ENCODE measurements around the gene IL10. TPM values are rescaled to one million over a fixed set of nuclear protein-coding genes. Genes with fewer than 3 reads are reported as not detected.

IL10 gene
- total RNA-seq: not detected in 2 replicates

DNA sequence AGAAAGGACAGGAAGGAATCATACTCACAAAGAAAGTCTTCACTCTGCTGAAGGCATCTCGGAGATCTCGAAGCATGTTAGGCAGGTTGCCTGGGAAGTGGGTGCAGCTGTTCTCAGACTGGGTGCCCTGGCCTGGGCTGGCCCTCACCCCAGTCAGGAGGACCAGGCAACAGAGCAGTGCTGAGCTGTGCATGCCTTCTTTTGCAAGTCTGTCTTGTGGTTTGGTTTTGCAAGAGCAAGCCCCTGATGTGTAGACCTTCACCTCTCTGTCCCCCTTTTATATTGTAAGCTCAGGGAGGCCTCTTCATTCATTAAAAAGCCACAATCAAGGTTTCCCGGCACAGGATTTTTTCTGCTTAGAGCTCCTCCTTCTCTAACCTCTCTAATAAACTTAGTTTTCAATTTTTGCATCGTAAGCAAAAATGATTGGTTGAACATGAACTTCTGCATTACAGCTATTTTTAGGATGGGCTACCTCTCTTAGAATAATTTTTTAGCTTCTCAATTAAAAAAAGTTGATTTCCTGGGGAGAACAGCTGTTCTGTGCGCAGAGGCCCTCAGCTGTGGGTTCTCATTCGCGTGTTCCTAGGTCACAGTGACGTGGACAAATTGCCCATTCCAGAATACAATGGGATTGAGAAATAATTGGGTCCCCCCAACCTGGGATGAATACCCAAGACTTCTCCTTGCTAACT lies at the start of gene IL10:
TSS of gene IL10 (minus strand) at position 252 of the 695 bp plus-strand sequence. CDS start at position 193, 59 bp downstream.
- no peak for DNase-seq (ENCODE audit: extremely low read depth, low read depth, low spot score)

DNA sequence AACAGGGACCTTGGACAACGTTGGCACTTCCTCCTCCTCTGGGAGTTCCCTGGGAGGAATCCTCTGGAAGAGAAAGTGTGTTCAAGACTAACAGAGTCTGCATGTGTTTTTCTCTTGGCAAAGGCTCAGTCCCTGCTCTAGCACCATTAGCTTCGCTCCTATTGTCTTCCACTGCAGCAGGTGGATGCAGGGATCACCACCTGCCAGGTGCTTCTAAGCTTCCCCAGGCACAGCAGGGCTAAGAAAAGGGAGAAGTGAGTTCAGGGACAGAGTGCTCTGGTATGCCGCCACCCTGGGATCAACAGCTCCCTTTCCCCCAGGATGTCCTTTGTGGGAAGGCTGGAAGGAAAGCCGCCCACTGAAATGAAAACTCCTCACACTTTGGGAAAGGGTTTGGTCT lies 49.2 kb upstream of the IL10 start:
- no peak for DNase-seq (ENCODE audit: extremely low read depth, low read depth, low spot score)

GRCh38 chr1:206816390-206817287 lies 44.3 kb upstream of the IL10 start:
- no peak for DNase-seq (ENCODE audit: extremely low read depth, low read depth, low spot score)

DNA sequence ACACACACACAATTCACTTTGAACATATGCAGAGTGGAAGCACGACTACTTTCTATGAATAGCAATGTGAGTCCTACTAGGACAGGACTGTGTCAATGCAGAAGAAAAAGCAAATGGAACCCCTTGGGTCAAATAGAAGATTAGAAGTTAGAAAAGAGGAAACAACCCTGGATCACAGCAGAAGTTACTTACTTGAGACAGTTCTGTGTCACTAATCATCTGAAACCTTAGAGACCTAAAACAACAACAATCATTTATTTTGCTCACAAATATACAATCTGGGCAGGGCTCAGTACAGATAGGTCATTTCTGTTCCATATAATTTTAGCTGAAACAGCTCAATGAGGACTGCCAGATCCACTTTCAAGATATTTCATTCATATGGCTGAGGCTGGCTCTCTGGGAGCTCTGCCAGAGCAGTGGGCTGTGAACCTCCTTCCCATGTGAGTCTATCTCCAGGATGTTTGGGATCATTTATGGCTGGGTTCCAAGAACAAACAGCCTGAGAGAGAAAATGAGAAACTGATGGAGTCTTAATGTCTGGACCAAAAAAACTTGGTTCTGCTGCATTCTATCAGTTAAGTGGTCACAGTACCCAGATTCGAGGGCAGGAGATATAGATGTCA lies 42.5 kb upstream of the IL10 start:
- DNase-seq (ENCODE audit: extremely low read depth, low read depth, low spot score): no peak

DNA sequence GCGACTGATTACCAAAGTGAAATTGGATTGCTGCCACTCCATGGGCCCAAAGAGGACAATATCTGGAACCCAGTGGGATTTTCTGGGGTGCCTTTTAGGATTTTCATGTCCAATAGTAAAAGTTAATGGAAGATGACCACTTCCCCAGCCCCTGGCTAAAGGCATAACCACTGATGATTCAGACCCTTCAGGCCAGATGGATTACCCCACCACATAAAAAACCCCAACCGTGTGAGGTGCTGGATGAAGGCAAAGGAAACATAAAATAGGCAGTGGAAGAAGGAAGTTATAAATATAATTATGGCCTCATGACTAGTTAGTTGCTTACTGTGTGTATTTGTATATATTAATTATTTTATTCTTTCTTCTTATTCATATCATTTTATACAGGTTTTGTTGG lies 40.2 kb upstream of the IL10 start:
- DNase-seq (ENCODE audit: extremely low read depth, low read depth, low spot score): no peak

DNA sequence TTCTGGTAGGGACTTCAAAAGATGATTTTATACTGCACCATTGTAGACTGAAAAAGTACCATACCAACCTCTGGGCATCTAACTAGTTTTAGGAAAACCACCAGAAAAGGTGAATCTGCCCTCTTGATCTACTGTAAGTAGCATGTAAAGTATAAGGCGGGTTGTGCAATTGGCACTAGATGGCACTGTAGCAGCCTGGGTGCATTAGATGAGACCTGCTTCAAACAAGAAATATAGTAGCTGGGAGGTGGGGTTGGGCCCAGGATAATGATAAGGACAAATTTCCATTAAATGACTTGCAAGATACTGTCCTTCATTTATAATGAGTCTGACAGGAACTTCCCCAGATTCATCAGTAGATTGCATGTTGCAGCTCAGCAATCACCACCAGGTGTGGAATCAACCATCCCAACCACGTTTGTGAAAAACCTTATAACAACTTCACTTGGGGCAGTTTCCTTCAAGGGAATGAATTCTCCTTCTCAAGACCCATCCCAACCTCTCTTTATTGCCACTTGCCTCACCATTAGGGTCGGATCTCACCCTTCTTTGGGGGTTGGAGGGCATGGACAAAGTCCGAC lies 37.3 kb upstream of the IL10 start:
- no peak for DNase-seq (ENCODE audit: extremely low read depth, low read depth, low spot score)

DNA sequence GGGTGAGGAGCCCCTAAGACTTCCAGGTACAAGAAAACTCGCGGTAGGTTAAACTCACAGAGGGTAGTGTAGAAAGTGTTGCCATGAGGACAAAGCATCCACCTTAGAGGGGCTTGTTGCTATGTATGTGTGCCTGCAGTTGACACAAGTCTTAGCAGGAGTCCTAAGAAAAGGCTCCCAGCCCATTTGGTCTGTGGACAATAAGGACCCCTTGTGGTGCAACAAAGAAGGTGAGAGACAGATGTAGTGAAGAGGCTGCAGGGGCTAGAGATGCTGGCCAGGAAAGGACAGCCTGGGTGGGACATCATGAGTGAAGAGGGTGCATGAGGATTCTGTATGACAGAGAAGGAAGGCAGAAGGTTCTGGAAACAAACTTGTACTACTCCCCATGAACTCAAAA lies 36.3 kb upstream of the IL10 start:
- DNase-seq (ENCODE audit: extremely low read depth, low read depth, low spot score): no peak

GRCh38 chr1:206805357-206805756 lies 33.1 kb upstream of the IL10 start:
- DNase-seq (ENCODE audit: extremely low read depth, low read depth, low spot score): no peak

- no peak for DNase-seq (ENCODE audit: extremely low read depth, low read depth, low spot score)
Observed at GRCh38 chr1:206804156-206804737, 32.0 kb upstream of the IL10 start.

DNA sequence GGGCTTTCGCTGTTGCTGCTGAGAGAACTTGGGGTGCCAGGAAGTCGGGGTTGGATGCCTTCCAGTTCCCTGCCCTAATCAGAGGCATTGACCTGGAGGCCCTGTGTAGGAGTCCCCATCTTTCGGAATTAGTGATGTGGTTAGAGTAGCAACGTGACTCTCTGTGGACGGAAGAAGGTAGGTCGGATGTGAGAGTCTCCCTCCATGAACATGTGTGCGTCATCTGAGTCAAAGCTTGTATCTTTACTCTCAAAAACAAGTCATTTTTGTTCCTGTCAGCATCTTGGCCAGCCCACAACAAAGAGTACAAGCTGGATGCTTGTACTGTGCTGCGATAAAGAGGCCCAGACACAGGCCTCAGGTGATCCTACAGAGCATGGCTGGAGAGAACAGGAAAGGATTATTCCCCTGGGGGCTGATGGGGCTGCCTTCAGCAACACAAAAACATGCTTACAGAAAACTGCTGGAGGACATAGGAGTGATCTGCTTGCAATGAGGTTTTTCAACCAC lies 31.0 kb upstream of the IL10 start:
- no peak for DNase-seq (ENCODE audit: extremely low read depth, low read depth, low spot score)

DNA sequence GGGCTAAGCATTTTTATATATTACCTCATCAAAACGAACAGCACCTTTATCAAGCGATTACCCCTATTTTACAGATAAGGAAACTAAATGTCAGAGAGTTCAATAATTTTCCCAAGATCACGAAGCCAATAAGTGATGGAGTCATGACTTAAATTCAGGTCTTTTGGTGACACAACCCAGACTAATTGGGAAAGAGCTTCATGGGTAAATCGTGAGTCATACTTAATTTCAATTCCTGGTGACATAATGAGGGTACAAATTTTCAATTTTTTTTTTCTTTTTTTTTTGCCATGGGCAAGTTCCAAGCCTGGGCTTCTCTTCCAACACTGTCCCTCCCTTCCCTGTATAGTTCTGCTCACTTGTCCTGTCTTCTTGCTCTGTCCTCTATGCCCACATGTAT lies 30.1 kb upstream of the IL10 start:
- no peak for DNase-seq (ENCODE audit: extremely low read depth, low read depth, low spot score)

- no peak for DNase-seq (ENCODE audit: extremely low read depth, low read depth, low spot score)
Observed at GRCh38 chr1:206801467-206801866, 29.2 kb upstream of the IL10 start.

DNA sequence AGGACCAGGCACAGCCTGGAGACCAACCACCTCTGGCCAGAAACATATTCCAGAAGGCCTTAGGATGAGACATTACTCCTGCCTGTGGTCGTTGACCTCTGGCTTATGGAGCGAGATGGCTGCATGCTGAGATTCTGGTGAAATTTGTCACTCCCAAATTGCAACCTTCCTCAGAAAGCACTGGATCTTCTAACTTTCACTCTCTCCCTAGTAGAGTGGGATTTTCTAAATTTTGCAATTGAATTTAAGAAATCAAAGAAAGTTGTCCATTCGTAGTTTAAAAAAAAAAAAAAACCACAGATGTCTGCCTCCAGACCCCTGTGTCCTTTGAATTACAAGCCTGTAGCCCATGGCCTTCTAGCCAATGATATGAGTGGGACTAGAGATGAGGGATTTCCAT lies 28.6 kb upstream of the IL10 start:
- no peak for DNase-seq (ENCODE audit: extremely low read depth, low read depth, low spot score)

DNA sequence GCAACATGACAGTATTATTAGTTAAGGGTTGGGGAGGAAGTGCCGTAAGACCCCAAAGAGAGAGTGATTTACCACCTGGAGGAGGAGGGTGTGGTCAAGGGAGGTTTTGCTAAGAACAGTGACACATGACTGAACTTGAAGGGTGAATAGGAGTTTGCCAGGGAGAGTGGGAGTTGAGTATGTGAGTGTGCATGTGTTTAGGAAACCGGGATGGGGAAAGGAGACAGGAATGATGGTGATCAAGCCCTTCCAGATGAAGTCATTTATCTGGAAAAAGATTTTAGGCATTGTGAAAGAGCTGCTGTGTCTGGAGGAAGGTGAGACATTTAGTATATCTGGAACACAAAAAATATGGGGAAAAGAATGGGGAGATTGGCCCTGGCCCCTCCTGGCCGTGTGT lies 28.1 kb upstream of the IL10 start:
- no peak for DNase-seq (ENCODE audit: extremely low read depth, low read depth, low spot score)

DNA sequence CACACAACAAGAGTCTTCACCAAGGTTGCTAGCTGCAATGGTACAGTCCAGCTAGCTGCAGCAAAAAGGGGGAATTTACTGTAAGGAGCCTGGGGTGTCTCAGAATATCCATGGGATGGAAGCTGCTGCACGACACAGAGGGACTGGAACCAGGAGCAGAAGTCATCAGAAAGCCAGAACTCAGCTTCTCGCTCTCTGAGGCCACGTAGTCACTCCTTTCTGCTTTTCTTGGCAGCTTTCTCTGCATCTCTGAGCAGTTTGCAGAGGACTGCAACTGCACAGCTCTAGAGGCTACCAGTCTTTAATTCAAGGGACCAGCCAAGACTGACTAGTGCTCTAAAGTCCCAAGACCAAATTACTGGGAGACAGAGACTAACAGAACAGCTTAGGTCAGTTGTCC lies 27.0 kb upstream of the IL10 start:
- no peak for DNase-seq (ENCODE audit: extremely low read depth, low read depth, low spot score)

- no peak for DNase-seq (ENCODE audit: extremely low read depth, low read depth, low spot score)
Observed at GRCh38 chr1:206798384-206798996, 26.2 kb upstream of the IL10 start.

GRCh38 chr1:206797534-206798383 lies 25.5 kb upstream of the IL10 start:
- DNase-seq (ENCODE audit: extremely low read depth, low read depth, low spot score): no peak

DNA sequence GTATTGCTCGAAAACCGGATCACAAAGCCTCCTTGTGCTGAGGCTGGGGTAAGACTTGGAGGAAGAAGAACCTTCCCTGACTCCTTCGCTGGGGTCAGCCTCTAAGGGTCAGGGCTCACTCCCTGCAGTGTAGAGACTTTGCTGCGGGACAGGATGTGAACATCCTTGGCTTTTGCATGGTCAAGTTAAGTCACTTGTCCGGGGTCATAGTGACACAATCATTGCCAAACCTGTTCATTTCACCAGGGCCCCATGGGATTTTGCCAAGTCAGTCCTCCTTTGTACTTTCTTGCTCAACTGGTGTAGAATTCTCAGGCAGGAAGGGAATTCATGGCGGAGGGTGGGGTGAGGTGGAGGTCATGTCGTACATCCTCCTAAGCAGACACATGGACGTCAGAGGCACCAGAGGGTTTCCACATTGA lies 24.7 kb upstream of the IL10 start:
- no peak for DNase-seq (ENCODE audit: extremely low read depth, low read depth, low spot score)

DNA sequence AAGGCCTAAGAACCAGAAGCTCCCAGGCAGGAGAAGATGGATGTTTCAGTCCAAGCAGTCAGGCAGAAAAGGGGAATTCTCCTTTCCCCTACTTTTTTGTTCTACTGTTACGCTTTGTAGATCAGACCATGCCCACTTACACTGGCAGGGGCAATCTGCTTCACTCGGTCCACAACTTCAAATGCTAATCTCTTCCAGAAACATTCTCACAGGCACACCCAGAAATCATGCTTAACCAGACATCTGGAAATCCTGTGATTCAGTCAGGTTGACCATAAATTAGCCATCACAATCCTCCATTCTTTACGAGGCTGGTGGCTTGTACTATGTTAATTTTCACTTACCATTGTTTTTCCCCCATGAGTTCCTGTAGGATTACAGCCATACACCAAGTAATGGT lies 23.8 kb upstream of the IL10 start:
- no peak for DNase-seq (ENCODE audit: extremely low read depth, low read depth, low spot score)

Data from glomerular endothelial cell (primary cell).